Measurements from ENCODE around the gene LDLRAD4. TPM values are rescaled to one million over a fixed set of nuclear protein-coding genes. Genes with fewer than 3 reads are reported as not detected.

The LDLRAD4 gene
- total and polyA plus RNA-seq, 9 of the 15 experiments (the other 6 are each of a cell fraction or from before 2014, with no cell fraction given): 0.01 TPM; not detected in 8

DNA sequence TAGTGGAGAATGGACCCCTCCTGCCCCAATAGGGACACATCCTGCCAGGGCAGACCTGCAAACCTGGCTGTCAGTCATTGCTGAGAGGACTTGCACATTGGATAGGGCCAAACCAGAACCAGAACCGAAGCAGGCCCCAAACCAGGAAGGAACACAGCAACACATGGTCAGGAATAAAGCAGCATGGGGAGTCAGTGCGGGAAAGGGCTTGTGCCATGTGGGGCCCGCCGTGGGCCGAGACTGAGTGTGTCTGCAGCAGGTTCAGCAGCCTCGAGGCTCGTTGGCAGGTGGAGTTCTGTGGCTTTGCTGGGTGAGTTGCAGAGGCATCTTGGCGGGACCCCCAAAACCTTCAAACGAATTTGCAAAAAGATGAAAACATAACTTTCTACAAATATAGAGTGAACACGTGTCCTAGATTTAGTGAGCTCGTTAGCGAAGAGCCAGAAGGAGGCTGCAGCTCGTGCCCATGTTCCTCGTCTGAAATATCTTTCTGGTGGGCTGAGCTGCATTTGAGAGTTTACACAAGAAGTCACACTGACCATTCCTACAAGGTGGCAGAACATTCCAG is 44.9 kb upstream of the LDLRAD4 start:
- BruUV-seq (replicated peaks): no TSS peak
- Histone ChIP-seq H3K36me3 (ENCODE audit: control insufficient read depth, insufficient read depth, low read length) (no peaks in the 10 kb centered on the region), H3K9ac (ENCODE audit: insufficient read depth in 1 of 2, low read depth in 2 of 2, low read length in 2 of 2) (no peak overlapping the region), H3K4me2 (ENCODE audit: insufficient read depth, low read length) (no peak overlapping the region), H3K27me3 (ENCODE audit: control insufficient read depth in 2 of 2, insufficient read depth in 2 of 2, low read length in 2 of 2) (peaks cover 0 to 5% of the 10 kb centered on the region in 2 experiments; a peak in 1 of 5 replicates), H3K4me1 (replicated peaks in 1 of 2; ENCODE audit: control insufficient read depth in 2 of 2, insufficient read depth in 2 of 2, low read length in 2 of 2) (peaks cover 0 to 2% of the 10 kb centered on the region in 2 experiments; a peak in 1 of 5 replicates), H3K9me1 (ENCODE audit: control insufficient read depth, insufficient read depth, low read length) (no peaks in the 10 kb centered on the region), H2AFZ (ENCODE audit: low read depth, low read length) (peak overlapping the region; percentile 55; the same call in 1 of the 2 replicates), H4K20me1 (replicated peaks; ENCODE audit: control insufficient read depth, insufficient read depth, low read length) (no peaks in the 10 kb centered on the region), H3K79me2 (ENCODE audit: control insufficient read depth, insufficient read depth, low read length) (no peaks in the 10 kb centered on the region), H3K27ac (ENCODE audit: extremely low read depth, low read depth, low read length) (no peak overlapping the region), H3K4me3 (no peak overlapping the region), H3K9me3 (replicated peaks; ENCODE audit: control insufficient read depth, insufficient read depth, low read depth, low read length) (no peaks in the 10 kb centered on the region)
- ATAC-seq (no peak), FAIRE-seq (no peak), DNase-seq (ENCODE audit: extremely low read depth in 1 of 4, low spot score in 3 of 4) (peak in 1 of 4 experiments; percentile 3)
- WGBS (ENCODE audit: insufficient coverage, low coverage, missing lambda C conversion rate): 14% methylated on average over 14 of the region's 14 CpGs
- in situ Hi-C loops (cut with MboI) (no loop called here), intact Hi-C loops (cut with micrococcal nuclease) (no loop called here)
- POLR2A ChIA-PET: interaction anchor here (0.5 to 1.4 kb wide), 2 partner anchors 12 to 24 kb away, joined by 3 read pairs; no protein-coding TSS in a partner anchor
- CTCF ChIA-PET (ENCODE audit: low intra/inter-chr PET ratio): no interaction called here
- TF ChIP-seq, protein P1, sequence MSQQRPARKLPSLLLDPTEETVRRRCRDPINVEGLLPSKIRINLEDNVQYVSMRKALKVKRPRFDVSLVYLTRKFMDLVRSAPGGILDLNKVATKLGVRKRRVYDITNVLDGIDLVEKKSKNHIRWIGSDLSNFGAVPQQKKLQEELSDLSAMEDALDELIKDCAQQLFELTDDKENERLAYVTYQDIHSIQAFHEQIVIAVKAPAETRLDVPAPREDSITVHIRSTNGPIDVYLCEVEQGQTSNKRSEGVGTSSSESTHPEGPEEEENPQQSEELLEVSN (IDR thresholded peaks at IDR 0.05; ENCODE audit: borderline replicate concordance in 1 of 2, extremely low read depth in 1 of 2, insufficient read depth in 1 of 2, insufficient read length in 1 of 2, low read depth in 1 of 2, low read length in 1 of 2, poor library complexity in 1 of 2, severe bottlenecking in 1 of 2): peak in 1 of 2 experiments; percentile 15
- TF ChIP-seq, protein P2, sequence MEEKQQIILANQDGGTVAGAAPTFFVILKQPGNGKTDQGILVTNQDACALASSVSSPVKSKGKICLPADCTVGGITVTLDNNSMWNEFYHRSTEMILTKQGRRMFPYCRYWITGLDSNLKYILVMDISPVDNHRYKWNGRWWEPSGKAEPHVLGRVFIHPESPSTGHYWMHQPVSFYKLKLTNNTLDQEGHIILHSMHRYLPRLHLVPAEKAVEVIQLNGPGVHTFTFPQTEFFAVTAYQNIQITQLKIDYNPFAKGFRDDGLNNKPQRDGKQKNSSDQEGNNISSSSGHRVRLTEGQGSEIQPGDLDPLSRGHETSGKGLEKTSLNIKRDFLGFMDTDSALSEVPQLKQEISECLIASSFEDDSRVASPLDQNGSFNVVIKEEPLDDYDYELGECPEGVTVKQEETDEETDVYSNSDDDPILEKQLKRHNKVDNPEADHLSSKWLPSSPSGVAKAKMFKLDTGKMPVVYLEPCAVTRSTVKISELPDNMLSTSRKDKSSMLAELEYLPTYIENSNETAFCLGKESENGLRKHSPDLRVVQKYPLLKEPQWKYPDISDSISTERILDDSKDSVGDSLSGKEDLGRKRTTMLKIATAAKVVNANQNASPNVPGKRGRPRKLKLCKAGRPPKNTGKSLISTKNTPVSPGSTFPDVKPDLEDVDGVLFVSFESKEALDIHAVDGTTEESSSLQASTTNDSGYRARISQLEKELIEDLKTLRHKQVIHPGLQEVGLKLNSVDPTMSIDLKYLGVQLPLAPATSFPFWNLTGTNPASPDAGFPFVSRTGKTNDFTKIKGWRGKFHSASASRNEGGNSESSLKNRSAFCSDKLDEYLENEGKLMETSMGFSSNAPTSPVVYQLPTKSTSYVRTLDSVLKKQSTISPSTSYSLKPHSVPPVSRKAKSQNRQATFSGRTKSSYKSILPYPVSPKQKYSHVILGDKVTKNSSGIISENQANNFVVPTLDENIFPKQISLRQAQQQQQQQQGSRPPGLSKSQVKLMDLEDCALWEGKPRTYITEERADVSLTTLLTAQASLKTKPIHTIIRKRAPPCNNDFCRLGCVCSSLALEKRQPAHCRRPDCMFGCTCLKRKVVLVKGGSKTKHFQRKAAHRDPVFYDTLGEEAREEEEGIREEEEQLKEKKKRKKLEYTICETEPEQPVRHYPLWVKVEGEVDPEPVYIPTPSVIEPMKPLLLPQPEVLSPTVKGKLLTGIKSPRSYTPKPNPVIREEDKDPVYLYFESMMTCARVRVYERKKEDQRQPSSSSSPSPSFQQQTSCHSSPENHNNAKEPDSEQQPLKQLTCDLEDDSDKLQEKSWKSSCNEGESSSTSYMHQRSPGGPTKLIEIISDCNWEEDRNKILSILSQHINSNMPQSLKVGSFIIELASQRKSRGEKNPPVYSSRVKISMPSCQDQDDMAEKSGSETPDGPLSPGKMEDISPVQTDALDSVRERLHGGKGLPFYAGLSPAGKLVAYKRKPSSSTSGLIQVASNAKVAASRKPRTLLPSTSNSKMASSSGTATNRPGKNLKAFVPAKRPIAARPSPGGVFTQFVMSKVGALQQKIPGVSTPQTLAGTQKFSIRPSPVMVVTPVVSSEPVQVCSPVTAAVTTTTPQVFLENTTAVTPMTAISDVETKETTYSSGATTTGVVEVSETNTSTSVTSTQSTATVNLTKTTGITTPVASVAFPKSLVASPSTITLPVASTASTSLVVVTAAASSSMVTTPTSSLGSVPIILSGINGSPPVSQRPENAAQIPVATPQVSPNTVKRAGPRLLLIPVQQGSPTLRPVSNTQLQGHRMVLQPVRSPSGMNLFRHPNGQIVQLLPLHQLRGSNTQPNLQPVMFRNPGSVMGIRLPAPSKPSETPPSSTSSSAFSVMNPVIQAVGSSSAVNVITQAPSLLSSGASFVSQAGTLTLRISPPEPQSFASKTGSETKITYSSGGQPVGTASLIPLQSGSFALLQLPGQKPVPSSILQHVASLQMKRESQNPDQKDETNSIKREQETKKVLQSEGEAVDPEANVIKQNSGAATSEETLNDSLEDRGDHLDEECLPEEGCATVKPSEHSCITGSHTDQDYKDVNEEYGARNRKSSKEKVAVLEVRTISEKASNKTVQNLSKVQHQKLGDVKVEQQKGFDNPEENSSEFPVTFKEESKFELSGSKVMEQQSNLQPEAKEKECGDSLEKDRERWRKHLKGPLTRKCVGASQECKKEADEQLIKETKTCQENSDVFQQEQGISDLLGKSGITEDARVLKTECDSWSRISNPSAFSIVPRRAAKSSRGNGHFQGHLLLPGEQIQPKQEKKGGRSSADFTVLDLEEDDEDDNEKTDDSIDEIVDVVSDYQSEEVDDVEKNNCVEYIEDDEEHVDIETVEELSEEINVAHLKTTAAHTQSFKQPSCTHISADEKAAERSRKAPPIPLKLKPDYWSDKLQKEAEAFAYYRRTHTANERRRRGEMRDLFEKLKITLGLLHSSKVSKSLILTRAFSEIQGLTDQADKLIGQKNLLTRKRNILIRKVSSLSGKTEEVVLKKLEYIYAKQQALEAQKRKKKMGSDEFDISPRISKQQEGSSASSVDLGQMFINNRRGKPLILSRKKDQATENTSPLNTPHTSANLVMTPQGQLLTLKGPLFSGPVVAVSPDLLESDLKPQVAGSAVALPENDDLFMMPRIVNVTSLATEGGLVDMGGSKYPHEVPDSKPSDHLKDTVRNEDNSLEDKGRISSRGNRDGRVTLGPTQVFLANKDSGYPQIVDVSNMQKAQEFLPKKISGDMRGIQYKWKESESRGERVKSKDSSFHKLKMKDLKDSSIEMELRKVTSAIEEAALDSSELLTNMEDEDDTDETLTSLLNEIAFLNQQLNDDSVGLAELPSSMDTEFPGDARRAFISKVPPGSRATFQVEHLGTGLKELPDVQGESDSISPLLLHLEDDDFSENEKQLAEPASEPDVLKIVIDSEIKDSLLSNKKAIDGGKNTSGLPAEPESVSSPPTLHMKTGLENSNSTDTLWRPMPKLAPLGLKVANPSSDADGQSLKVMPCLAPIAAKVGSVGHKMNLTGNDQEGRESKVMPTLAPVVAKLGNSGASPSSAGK (IDR thresholded peaks at IDR 0.05): peak; percentile 7; the same call in 1 of the 2 replicates
- no peak for TF ChIP-seq MEIS2 (IDR thresholded peaks at IDR 0.05; ENCODE audit: partially characterized antibody)

Measured in K562 (cell line).